ENCODE data around the gene WWTR1. TPM values are rescaled to one million over a fixed set of nuclear protein-coding genes. Genes with fewer than 3 reads are reported as not detected.

The WWTR1 gene
- total RNA-seq, 1 experiment from 2014 or later: 79.7 TPM

DNA sequence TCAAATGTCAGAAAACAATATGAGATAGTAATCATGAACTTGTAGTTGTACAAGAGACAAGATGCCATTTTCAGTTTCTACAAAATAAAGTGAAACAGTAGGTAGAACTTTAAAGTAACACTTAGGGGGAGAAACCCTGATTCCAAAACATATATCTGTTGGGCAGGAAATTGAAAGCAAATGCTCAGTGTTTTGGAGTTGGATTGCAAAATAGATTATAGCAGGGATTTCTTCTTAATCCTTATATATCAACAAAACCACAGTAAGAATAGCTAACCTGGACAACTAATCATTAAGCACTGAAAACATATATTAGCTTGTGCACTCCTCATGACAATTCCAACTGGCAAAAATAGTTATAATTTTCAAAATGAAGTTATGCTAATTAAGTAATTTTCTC is 47.6 kb upstream of the WWTR1 start:
- CTCF ChIA-PET: interaction anchor here (0.8 kb wide), 1 partner anchor 12 kb away, joined by 3 read pairs; no protein-coding TSS in a partner anchor
- Histone ChIP-seq H3K36me3 (ENCODE audit: low read depth, low read length) (no peaks in the 10 kb centered on the region), H3K27me3 (ENCODE audit: low read length) (no peaks in the 10 kb centered on the region), H3K9me2 (replicated peaks; ENCODE audit: low read length) (no peaks in the 10 kb centered on the region), H3K4me1 (ENCODE audit: insufficient read depth, low read length) (peaks cover 10% of the 10 kb centered on the region), H3K4me2 (ENCODE audit: low read length) (no peak overlapping the region), H3F3A (ENCODE audit: low read length, unreplicated experiment) (no peaks in the 10 kb centered on the region), H4K20me1 (ENCODE audit: low read length) (no peaks in the 10 kb centered on the region), H3K4me3 (ENCODE audit: low read length) (no peak overlapping the region), H2AFZ (ENCODE audit: low read length) (no peak overlapping the region), H3K27ac (ENCODE audit: low read length) (no peak overlapping the region), H3K79me2 (ENCODE audit: low read length) (no peaks in the 10 kb centered on the region), H3K9ac (ENCODE audit: low read length) (no peak overlapping the region), H3K9me3 (ENCODE audit: low read length) (no peaks in the 10 kb centered on the region)
- TF ChIP-seq EZH2phosphoT487 (IDR thresholded peaks at IDR 0.05; ENCODE audit: borderline replicate concordance, low read length) (no peak), EZH2 (IDR thresholded peaks at IDR 0.05; ENCODE audit: low read length, unreplicated experiment) (no peak)
- TF ChIP-seq, protein P1, sequence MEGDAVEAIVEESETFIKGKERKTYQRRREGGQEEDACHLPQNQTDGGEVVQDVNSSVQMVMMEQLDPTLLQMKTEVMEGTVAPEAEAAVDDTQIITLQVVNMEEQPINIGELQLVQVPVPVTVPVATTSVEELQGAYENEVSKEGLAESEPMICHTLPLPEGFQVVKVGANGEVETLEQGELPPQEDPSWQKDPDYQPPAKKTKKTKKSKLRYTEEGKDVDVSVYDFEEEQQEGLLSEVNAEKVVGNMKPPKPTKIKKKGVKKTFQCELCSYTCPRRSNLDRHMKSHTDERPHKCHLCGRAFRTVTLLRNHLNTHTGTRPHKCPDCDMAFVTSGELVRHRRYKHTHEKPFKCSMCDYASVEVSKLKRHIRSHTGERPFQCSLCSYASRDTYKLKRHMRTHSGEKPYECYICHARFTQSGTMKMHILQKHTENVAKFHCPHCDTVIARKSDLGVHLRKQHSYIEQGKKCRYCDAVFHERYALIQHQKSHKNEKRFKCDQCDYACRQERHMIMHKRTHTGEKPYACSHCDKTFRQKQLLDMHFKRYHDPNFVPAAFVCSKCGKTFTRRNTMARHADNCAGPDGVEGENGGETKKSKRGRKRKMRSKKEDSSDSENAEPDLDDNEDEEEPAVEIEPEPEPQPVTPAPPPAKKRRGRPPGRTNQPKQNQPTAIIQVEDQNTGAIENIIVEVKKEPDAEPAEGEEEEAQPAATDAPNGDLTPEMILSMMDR (conservative IDR thresholded peaks at IDR 0.05; ENCODE audit: low read depth, low read length): no peak
- no peak for DNase-seq
- intact Hi-C loops (cut with micrococcal nuclease): no loop called here
- POLR2A ChIA-PET (ENCODE audit: unreplicated experiment): interaction anchor here (0.7 kb wide), 1 partner anchor 24 kb away, joined by 3 read pairs; no protein-coding TSS in a partner anchor
- BruUV-seq (replicated peaks): no TSS peak
- no peak for ATAC-seq

- Histone ChIP-seq H4K20me1 (ENCODE audit: low read length) (no peaks in the 10 kb centered on the region), H2AFZ (ENCODE audit: low read length) (no peak overlapping the region), H3K9ac (ENCODE audit: low read length) (no peak overlapping the region), H3K9me3 (ENCODE audit: low read length) (0 out of 2 replicates have a peak, but pooled peaks cover 5% of the 10 kb centered on the region), H3K36me3 (ENCODE audit: low read depth, low read length) (peaks cover 5% of the 10 kb centered on the region; the same call in 1 of the 2 replicates), H3K4me1 (ENCODE audit: insufficient read depth, low read length) (peaks cover 10% of the 10 kb centered on the region), H3K4me3 (ENCODE audit: low read length) (no peak overlapping the region), H3K9me2 (replicated peaks; ENCODE audit: low read length) (no peaks in the 10 kb centered on the region), H3K27me3 (ENCODE audit: low read length) (no peaks in the 10 kb centered on the region), H3K79me2 (ENCODE audit: low read length) (no peaks in the 10 kb centered on the region), H3K4me2 (ENCODE audit: low read length) (no peak overlapping the region), H3F3A (ENCODE audit: low read length, unreplicated experiment) (no peaks in the 10 kb centered on the region), H3K27ac (ENCODE audit: low read length) (no peak overlapping the region)
- DNase-seq: no peak
- intact Hi-C loops (cut with micrococcal nuclease): loop anchor here (5.0 kb wide), 1 partner anchor 46 kb away; the partner anchor contains the start of gene WWTR1
- POLR2A ChIA-PET (ENCODE audit: unreplicated experiment): no interaction called here
- CTCF ChIA-PET: no interaction called here
- BruUV-seq (replicated peaks): no TSS peak
- TF ChIP-seq, protein P1 (conservative IDR thresholded peaks at IDR 0.05; ENCODE audit: low read depth, low read length): no peak
- TF ChIP-seq EZH2phosphoT487 (IDR thresholded peaks at IDR 0.05; ENCODE audit: borderline replicate concordance, low read length) (no peak), EZH2 (IDR thresholded peaks at IDR 0.05; ENCODE audit: low read length, unreplicated experiment) (no peak)
- ATAC-seq: no peak
These were observed 45.6 kb upstream of the WWTR1 start for GRCh38 chr3:149703466-149703865.

- intact Hi-C loops (cut with micrococcal nuclease): loop anchor here (5.0 kb wide), 1 partner anchor 46 kb away; the partner anchor contains the start of gene WWTR1
- Histone ChIP-seq H3K36me3 (ENCODE audit: low read depth, low read length) (peaks cover 10% of the 10 kb centered on the region; the same call in 1 of the 2 replicates), H3K9me3 (ENCODE audit: low read length) (0 out of 2 replicates have a peak, but pooled peaks cover 8% of the 10 kb centered on the region), H3K4me3 (ENCODE audit: low read length) (no peak overlapping the region), H3F3A (ENCODE audit: low read length, unreplicated experiment) (no peaks in the 10 kb centered on the region), H2AFZ (ENCODE audit: low read length) (peak overlapping the region; percentile 45), H3K9ac (ENCODE audit: low read length) (peak overlapping the region; percentile 26; the same call in 1 of the 2 replicates), H3K4me1 (ENCODE audit: insufficient read depth, low read length) (peaks cover 10% of the 10 kb centered on the region), H3K4me2 (ENCODE audit: low read length) (no peak overlapping the region), H4K20me1 (ENCODE audit: low read length) (no peaks in the 10 kb centered on the region), H3K27me3 (ENCODE audit: low read length) (no peaks in the 10 kb centered on the region), H3K79me2 (ENCODE audit: low read length) (no peaks in the 10 kb centered on the region), H3K9me2 (replicated peaks; ENCODE audit: low read length) (no peaks in the 10 kb centered on the region), H3K27ac (ENCODE audit: low read length) (peak overlapping the region; percentile 71)
- POLR2A ChIA-PET (ENCODE audit: unreplicated experiment): no interaction called here
- TF ChIP-seq EZH2 (IDR thresholded peaks at IDR 0.05; ENCODE audit: low read length, unreplicated experiment) (no peak), EZH2phosphoT487 (IDR thresholded peaks at IDR 0.05; ENCODE audit: borderline replicate concordance, low read length) (no peak)
- TF ChIP-seq, protein P1 (conservative IDR thresholded peaks at IDR 0.05; ENCODE audit: low read depth, low read length): no peak
- ATAC-seq (peak; percentile 85), DNase-seq (peak; percentile 64)
- CTCF ChIA-PET: no interaction called here
- no TSS peak for BruUV-seq (replicated peaks)
These were observed 45.0 kb upstream of the WWTR1 start for GRCh38 chr3:149702691-149703441.

All from PC-3 (cell line).